SK-N-SH (cell line): ENCODE measurements around the gene CASP14.

Source experiments
- CHD2 ChIP-seq: fragments of 150-350 bp; IDR thresholded peaks from 2 replicates; pipeline ENCODE4 v1.6.1; 2018; ENCODE audit warnings: low read length; ENCODE audit not compliant: partially characterized antibody
- CTCF ChIP-seq: fragments of 200-600 bp; sonication (generic); IDR thresholded peaks from 2 replicates; pipeline ENCODE4 v1.6.1; 2017; ENCODE audit warnings: antibody characterized with exemption, mild to moderate bottlenecking, moderate library complexity
- EP300 ChIP-seq, 2 experiments: IDR thresholded peaks; 2 replicates each; pipeline versions ENCODE4 v1.4.0 to v1.6.1; 2012; ENCODE audit warnings: borderline replicate concordance in 1 of 2, low read depth in 1 of 2, low read length in 1 of 2
- EZH2phosphoT487 ChIP-seq: fragments of 200-600 bp; sonication (generic); IDR thresholded peaks from 2 replicates; pipeline ENCODE4 v1.6.1; 2017; ENCODE audit warnings: low read depth, mixed run types, mild to moderate bottlenecking, antibody characterized with exemption, moderate library complexity, borderline replicate concordance
- FOSL2 ChIP-seq: IDR thresholded peaks from 2 replicates; pipeline ENCODE4 v1.4.0; 2012; ENCODE audit warnings: low read depth, mild to moderate bottlenecking, moderate library complexity, borderline replicate concordance
- FOXM1 ChIP-seq: IDR thresholded peaks from 2 replicates; pipeline ENCODE4 v1.4.0; 2012; ENCODE audit warnings: low read depth, mild to moderate bottlenecking
- GABPA ChIP-seq: IDR thresholded peaks from 2 replicates; pipeline ENCODE4 v1.4.0; 2012; ENCODE audit warnings: low read depth, mild to moderate bottlenecking
- IRF3 ChIP-seq: fragments of 150-350 bp; IDR thresholded peaks from 2 replicates; pipeline ENCODE4 v1.6.1; 2016; ENCODE audit warnings: mild to moderate bottlenecking, low read depth, low read length
- JUND ChIP-seq: IDR thresholded peaks from 2 replicates; pipeline ENCODE4 v1.4.0; 2012
- MAX ChIP-seq: IDR thresholded peaks from 2 replicates; pipeline ENCODE4 v1.4.0; 2012; ENCODE audit warnings: low read depth
- PBX3 ChIP-seq: IDR thresholded peaks from 2 replicates; pipeline ENCODE4; 2012
- RCOR1 ChIP-seq: fragments of 150-350 bp; IDR thresholded peaks from 2 replicates; pipeline ENCODE4 v1.6.1; 2017; ENCODE audit warnings: antibody characterized with exemption, low read length
- SIN3A ChIP-seq: IDR thresholded peaks from 2 replicates; pipeline ENCODE4 v1.6.1; 2012; ENCODE audit warnings: low read depth, mild to moderate bottlenecking, low read length, moderate library complexity, borderline replicate concordance
- TF ChIP-seq, protein P1 (sequence below): fragments of 150-350 bp; IDR thresholded peaks from 2 replicates; pipeline ENCODE4 v1.6.1; 2017; ENCODE audit warnings: antibody characterized with exemption, low read length, low read depth, borderline replicate concordance

DNA sequence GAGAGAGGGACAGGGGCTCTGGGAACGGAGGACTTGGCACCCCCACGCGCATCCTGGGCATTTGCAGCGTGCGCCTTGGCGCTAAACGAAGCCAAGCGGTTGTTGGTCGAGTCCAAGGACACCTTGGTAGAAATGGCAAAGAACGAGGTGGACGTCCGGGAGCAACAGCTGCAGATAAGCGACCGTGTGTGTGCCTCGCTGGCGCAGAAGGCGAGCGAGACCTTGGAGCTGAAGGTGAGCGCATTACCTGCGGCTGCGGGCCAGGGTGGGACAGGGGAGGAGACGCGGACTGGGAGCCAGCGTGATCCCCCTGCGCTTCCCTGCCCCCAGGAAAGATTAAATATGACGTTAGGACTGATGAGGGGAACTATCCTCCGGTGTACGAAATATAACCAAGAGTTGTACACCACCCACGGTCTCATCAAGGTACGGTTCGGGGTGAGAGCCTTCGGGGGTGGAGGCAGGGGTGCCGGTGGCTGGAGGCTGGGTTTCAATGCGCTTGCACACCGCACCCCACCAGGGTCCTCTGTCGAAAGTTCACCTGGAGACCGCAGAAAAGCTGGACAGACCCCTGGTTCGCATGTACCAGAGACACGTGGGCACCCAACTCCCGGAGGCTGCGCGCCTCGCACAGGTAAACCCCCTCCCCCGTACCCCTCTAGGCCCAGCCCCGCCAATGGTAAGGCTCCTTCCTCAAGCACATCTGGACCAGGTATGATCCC is 27.8 kb upstream of the CASP14 start:
- TF ChIP-seq CTCF: no peak
- TF ChIP-seq RCOR1: no peak
- TF ChIP-seq MAX: no peak
- no peak for TF ChIP-seq FOXM1
- no peak for TF ChIP-seq FOSL2
- no peak for TF ChIP-seq PBX3
- TF ChIP-seq EZH2phosphoT487: no peak
- TF ChIP-seq EP300 (IDR thresholded peaks at IDR 0.05; ENCODE audit: borderline replicate concordance in 1 of 2, low read depth in 1 of 2, low read length in 1 of 2): no peak
- no peak for TF ChIP-seq CHD2
- TF ChIP-seq GABPA: no peak
- no peak for TF ChIP-seq IRF3
- TF ChIP-seq, protein P1, sequence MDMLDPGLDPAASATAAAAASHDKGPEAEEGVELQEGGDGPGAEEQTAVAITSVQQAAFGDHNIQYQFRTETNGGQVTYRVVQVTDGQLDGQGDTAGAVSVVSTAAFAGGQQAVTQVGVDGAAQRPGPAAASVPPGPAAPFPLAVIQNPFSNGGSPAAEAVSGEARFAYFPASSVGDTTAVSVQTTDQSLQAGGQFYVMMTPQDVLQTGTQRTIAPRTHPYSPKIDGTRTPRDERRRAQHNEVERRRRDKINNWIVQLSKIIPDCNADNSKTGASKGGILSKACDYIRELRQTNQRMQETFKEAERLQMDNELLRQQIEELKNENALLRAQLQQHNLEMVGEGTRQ: no peak
- TF ChIP-seq JUND: no peak
- TF ChIP-seq SIN3A: no peak
